EL (cell line): Measurements from ENCODE around the gene RNF141.

Experiments
- DNase-seq: peaks from one replicate; pipeline ENCODE4 v3.0.0-alpha.2; 2016

The RNF141 gene, protein sequence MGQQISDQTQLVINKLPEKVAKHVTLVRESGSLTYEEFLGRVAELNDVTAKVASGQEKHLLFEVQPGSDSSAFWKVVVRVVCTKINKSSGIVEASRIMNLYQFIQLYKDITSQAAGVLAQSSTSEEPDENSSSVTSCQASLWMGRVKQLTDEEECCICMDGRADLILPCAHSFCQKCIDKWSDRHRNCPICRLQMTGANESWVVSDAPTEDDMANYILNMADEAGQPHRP

DNA sequence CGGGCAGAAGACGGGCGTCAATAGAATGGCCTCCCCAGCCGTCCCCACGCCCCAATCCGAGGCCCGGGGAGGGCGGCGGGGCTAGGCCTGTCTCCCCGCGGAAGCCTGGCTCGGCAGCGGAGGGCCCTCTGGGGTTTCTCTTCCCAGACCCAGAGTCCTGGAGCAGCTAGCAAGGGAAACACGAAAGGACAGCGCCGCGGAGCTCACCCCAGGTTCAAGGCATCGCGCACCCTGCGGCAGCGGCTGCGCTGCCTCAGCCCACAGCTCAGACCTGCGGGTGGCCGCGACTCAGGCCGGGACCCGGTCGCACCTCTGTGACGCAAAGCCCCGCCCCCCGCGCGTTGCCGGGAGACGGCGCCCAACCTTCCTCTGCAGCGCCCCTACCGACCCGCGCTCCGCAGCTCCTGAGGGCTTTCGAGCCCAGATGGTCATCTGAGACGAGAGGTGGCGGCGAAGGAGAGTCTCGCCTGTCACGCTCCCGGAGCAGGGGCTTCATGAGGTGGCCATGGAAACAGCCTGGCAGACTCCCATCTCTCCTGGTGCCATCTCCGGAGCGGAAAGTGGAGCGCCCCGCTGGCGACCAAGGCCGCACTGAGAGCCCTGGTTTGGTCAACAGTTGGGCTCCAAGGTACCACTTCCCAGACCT is at the start of gene RNF141:
Gene RNF141 (minus strand): TSS at position 273 of the 646 bp plus-strand sequence. CDS start 7,029 bp downstream, outside the sequence.
- DNase-seq, result peak; percentile 93

DNA sequence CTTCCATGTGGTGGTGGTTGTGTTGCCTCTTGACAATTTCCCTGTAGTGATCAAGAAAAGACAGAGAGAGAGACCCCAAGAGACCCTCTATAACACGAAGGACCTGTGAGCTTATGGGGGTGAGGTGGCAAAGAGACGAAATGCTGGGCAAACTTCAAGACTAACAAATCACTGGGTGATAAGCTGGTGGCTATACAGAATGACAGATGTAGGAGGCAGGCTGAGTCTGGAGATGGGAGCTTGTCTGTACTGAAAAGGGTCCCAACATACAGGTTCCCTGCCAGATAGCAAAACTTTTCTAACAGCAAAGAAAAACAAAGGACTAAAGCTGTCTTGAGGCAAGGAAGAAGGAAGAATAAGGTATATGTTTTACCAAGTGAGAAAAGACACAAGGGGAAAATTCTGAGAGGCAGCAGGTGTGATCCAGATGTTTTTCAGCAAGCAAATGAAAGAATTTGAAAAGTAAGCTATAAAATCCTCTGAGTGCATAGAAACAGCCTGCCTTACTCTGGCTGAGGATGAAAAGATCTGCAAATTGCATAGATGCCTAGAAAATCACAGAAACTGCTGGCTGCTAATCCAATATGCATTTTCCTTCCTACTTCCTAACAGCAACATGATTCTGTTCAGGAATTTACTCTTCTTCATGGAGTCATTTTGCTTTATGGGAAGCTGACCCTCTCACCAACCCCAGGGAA is 49.4 kb upstream of the RNF141 start:
- no peak for DNase-seq

DNA sequence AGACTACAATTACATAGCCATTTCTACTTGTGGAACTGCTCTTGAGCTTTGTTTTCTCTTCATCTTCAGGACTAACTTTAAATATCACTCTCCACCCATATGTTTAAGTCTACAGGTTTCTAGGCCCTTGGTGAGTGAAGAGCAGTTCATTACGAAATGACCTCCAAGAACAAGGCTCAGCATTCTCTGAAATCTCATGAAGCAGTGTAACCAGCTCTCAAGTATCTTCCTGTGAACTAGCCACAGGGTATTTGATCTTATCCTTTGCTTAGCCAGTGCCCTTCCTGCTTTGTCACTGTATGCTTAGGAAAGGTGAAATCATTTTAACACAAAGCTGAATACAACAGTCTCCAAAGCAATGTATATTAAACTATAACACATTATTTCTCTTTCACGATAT is 47.9 kb upstream of the RNF141 start:
- no peak for DNase-seq

DNA sequence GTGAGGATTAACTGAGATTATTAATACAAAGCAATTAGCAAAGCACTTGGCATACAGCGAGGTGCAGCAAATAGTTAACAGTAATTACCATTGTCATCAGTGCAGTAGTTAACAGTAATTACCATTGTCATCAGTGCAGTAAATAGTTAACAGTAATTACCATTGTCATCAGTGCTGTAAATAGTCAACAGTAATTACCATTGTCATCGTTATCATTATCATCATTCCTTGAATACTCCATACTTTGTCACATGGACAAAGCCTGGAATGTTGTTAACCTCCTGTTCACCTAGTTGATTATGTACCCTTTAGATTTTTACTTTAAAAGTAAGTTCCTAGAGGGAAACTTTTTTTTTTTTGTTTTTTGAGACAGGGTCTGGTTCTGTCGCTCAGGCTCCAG is 47.0 kb upstream of the RNF141 start:
- DNase-seq, result no peak

DNA sequence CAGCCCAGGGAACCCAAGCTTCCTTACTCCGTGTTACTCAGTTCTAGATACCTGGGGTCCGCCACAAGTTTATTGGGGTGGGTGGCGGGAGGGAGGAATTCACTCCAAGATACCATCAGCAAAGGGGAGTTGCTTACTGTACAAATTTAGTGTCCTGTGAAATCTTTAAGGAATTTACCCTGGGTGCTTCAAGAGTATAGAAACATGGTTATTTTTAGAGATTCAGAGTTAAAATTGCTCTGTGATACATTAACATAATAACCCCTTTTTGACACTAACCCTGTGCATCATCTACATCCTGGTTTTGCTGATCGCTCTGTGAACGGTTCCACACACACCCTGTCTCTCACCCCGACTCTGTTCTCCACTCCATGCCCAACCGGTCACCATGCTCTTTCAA is 46.4 kb upstream of the RNF141 start:
- no peak for DNase-seq

DNA sequence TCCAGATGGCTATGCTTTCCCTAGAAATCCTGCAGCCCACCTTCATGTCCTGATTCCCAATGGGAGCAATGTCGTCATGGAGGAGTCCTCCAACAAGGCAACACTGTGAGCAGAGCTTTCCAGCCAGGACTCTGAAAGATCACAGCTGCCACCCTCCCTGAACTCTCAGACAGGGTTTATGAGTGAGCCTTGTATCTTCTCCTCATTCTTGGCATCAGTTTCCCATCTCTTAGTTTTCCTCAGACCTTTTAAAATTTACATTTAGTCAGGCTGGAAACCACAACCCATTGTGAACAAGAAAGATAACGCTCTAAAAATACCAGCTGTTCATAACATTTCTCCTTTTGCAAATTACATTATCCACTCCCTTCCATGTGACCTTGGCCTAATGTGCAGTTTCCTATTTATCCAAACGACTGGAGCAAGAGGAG is 43.1 kb upstream of the RNF141 start:
- no peak for DNase-seq

DNA sequence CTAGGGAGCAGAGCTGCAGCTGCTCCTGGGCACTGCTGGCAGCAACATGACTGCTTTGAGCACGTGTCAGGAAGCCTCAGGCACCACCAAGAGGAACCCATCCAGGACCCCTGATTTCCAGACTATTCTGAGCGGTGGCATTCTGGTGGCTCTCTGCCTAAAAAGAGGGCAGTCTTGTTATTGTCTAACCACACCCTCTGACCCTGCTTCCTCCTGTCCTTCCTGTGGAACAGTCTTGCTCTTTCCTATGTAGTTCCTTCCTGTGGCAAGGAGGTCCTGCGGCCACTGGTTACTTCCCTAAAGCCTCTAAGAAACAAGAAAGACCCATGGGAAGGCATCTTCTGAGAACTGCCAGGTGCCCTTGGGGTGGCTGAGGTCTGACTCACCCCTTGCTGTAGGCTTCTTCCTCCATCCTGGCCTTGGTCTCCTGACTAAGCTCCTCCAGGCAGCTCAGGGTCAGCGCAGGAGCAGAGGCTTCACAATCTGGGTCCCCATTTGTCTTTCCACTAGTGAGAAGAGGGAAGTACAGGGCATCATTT is 40.6 kb upstream of the RNF141 start:
- DNase-seq, result peak; percentile 72

DNA sequence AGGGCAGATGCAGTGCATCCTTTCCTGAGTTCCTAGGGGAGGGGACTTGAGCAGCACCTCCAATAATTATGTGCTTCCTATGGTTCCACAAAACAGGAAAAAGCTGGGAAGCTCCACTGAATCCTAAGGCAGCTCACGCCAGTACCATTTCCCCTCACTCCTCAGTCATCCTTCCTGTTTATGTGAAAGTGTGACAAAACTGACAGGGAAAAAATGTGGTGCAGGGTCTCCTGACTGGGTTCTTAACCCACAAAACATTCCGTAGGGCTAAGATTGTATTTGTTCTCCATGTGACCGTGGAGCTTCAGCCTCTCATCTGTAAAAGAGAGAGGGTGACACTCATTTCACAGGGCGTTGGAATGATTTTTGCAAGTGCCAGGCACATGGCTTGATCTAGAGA is 39.6 kb upstream of the RNF141 start:
- DNase-seq, result no peak

DNA sequence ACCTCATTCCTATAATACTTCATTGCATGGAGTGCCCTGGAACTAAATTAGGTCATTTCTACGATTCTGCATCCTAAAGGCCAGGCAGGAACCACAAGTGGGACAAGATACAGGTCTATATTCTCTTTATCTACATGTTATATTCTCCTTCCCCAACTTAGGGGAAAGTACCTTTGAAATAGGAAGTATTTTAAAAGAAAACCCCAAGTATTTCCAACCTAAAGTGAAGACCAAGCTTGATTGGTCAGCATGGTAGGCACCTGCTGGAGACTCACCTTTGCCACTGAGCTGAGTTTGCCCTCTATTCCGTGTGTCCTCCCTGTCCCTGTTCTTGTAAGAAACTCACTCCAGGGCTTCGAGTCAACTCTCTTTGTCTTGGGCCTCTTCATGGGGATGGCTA is 38.7 kb upstream of the RNF141 start:
- DNase-seq, result no peak

DNA sequence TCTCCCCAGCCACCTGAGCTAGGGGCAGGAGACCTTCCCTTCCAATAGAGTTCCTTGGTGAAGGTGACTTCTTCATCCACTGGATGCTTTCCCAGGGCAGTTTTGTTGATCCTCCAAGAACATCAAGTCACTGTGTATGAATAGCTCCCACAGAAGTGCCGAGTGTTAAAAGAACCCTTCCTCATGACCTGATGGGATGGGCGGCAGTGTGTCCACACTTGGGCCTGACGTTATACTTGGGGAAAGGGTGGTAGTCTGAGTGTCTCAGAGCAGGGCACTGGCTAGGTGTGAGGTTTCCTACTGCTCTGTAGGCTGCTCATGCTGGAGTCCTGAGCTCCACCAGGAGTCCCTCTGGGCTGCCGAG is 35.0 kb upstream of the RNF141 start:
- DNase-seq, result no peak

DNA sequence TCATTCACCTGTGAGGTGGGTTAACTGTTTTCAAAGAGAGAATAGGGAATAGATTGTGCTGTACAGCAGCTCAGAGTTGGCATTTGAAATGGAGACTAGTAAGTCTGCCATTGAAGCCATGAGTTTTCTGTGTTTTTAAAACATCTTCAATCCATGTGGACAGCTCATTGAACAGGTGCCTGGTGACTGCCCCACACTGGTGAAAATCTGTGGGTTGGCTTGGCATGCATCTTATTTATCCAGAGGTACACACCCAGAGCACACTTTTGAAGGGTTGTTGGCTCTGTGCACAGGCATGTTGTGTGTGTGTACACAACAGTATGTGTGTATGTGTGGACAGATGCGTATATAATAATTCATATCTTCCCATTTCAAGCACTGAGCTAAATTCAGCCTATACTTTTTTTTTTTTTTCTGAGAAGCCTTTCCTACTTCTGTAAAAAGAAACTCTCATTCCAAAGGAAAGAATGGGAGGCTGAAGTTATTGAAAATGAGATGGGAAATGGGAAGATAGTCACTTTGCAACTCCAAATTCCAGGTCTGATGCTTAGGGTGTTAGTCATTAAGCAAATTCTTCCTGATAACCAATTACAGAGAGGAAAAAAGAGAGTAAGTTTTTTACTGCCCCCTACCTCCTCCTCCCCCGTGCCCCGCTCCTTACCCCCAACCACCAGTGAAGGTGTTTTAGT is 34.5 kb upstream of the RNF141 start:
- DNase-seq, result no peak

DNA sequence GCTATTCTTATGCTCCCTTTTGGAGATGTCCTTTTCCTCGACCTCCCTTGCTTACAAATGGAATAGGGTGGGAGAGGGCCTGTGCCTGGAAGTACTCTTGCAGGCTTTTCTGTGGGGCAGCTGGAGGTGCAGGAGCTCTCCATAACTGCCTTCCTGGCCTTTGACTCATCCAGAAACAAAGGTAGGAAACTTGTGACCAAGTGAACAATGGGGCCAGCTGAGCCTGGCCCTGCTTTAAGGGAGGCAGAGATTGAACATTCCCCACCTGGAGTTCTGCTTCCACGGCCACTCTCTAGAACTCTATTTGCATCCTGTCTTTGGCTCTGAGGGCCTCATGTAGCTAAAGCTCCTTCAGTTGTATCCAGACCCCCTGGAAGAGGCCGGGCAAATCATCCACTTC is 32.6 kb upstream of the RNF141 start:
- DNase-seq, result no peak

DNA sequence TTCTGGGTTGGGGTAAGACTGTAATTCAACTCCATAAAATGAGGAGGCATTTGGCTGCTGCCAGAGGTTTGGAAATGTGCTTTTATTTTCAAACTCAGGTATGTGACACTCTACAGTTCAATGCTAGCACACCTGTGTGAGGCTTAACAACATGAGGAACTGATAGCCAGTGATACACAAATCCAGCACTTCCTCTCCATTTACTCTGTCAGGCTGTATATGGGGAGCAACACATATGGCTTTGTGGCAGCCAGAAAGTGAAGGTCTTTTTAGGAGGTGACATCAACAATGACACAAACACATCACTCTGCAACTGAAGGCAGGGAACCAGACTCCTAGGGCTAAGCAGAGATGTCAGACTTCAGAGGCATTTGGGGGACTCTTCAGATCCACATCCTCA is 32.0 kb upstream of the RNF141 start:
- no peak for DNase-seq

DNA sequence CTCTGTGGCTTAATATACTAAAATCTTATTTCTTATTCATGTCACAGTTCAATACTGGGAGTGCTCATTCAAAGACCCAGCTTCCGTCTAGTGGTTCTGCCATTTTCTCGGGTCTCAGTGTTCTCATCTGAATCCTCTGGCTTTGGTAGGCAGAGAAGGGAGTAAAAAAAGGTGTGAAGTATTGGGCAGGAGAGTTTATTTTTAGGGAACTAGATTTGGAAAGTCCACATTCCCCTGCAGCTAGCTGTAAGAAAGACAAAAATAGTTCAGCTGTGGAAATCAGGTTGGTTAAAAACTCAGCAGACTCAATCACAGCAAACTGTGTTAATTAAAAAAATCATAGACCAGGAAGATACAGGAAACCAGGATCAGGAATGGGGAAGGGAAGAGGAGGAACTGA is 31.5 kb upstream of the RNF141 start:
- no peak for DNase-seq

DNA sequence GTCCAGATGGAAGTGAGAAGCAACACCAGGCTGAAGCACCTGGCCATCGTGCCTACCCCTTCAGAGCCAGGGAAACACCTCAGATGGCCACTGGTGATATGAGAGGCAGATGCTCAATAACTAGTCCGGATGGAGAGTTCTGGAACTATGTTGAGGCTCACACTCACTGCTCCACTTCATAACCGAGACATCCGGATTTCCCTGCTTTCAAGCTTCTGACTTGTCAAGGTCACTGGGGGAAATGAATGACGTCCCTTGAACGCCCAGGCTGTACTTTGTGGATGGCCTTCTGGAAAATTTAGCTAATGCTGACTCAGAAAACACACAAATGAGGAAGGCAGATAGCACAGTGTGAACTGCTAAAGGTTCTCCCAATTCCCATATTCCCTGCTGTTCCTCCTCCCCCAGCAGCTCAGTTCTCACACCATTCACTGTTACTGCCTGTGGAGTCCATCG is 27.5 kb upstream of the RNF141 start, which contains the start of gene LYVE1:
Gene LYVE1 (minus strand): TSS at position 180 of the 456 bp plus-strand sequence. CDS start 133 bp downstream, at position 47.
- no peak for DNase-seq

DNA sequence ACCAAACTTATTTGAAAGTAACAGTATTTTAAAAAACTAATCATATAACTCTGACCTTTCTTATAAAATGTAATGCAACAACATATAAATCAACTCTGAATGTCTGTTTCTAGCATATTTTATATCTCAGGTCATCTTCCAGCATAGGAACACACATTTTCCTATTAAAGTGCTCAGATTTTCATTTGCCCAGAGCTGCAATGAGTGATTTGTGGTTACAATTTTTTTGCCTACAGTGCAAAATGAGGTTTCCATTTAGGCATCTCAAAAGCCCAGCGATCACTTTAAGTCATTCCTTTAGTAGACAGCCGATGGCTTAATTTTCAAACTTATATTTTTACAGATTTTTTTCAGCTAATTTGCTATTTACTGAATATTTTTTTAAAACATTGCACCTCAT is 26.5 kb upstream of the RNF141 start:
- DNase-seq, result no peak

DNA sequence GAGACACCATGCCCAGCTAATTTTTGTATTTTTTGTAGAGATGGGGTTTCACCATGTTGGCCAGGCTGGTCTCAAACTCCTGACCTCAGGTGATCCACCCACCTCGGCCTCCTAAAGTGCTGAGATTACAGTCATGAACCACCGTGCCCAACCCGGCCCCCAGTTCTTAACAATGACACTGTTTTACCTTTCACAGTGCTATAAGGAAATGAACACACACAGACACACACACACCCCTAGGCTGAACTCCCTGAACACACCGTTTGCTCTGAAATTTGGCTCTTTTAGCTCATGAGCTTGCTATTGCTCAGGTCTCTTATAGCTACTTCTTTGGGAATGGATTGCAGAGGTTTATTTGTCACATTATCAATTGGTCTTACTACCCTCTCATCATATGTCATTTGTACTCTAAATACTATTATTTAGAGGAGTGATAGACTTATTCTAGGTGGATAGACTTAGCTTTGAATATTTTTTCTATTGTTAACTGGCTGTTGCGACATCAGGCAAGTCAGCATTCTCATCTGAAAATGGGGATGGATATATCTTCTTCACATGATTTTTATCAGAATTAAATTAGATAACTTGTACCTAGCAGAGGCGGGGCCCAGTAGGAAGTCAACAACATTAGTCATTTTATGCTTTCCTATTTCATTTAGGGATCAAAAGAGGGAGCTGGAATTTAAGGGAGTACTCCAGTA is 25.4 kb upstream of the RNF141 start:
- no peak for DNase-seq

DNA sequence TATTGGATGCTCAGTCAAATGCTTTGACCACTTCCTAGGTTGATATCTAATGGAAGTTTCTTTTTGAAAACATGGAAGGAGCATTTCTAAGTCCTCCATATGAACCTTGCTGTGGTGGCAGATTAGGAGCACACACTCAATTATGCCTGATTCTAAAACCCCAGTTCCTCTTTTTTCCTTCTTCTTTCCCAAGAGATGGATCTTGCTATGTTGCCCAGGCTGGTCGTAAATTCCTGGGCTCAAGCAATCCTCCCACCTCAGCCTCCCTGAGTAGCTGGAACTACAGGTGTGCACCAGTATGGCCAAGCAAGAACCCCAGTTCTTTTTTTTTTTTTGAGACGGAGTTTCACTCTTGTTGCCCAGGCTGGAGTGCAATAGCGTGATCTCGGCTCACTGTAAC is 24.5 kb upstream of the RNF141 start:
- DNase-seq, result no peak

DNA sequence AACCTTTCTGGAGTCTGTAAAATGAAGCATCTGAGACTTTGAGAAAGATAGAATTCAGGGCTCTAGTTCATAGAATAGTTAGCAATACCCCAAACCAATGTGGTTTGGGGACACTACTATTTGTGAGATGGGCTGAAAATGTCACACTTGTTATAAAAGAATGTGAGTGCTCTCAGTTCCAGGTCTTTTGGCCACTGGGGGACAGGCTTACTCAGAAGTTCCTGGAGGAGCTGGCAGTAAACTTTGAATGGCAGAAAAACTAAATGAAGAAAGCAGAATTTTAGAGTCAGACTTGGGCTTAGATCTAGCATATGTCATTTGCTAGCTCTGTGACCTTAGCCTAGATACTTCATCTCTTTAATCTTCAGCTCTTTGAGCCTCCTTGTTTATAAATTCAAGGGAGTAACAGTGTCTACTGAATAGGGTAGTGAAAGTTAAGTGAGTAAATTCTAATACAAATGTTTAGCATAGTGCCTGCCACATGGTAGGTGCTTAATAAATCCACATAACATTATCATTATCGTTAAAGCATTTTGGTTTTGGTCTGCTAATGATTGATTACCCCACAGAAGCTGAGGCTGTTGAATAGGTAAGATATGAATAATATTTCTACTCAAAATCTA is 23.8 kb upstream of the RNF141 start:
- no peak for DNase-seq

DNA sequence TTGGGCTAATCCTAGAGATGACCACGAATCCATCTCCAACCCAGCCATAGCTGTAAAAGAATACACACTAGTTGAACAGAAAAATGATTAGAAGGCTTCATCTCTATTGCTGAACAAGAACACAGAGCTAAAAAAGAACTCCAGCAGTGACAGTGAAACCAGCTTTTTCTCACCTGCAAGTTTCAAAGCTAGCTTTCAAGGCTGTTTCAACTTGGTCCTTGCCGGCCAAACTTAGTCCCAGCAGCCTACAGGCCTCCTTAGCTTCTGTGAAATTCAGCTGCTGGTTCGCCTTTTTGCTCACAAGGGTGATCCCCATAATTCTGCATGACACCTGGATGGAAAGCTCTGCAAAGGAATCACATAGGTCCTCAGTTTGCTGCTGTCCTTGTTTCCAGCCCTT is 23.0 kb upstream of the RNF141 start:
- no peak for DNase-seq

DNA sequence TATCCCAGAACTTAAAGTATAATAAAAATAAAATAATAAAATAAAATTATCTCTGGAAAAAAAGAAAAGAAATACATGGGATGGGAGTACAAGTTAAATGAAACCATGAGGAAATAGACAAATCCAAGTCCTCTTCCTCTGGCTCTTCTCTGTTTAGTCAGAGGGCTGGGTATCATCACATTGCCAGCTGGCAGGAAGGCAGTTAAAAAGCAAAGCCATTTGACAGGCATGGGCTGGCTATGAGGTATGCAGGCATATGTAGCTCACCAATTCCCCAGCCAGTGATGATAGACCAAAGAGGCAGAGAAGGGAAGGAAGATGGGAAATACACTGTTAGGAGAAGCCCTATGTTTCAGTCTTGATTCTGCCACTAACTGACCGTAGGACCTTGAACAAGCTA is 21.0 kb upstream of the RNF141 start:
- DNase-seq, result no peak
